Heart left ventricle (tissue), 16 donors: ENCODE data around the gene SUCLG1. TPM values are rescaled to one million over a fixed set of nuclear protein-coding genes. Genes with fewer than 3 reads are reported as not detected.
A peak's percentile ranks its signal among the peaks of the same experiment; 100 is the strongest.

Experiments
- ATAC-seq, 4 donors: fragments of 200-7000 bp; cut with Tn5 transposase; one replicate each; pipeline ENCODE4 v1.9.1; 2020 to 2022; ENCODE audit warnings: moderate library complexity in 4 of 4, mild to moderate bottlenecking in 3 of 4, moderate number of reproducible peaks in 1 of 4
- DNase-seq, 5 donors: peaks; one replicate each; pipeline ENCODE4 v3.0.0-alpha.2; 2020
- H3K27ac ChIP-seq, 12 donors: fragments of 200-600 bp; sonication (generic) in 4 of 12; one replicate each; pipeline versions ENCODE4 v1.5.0 to v1.8.0; 2016 to 2022; ENCODE audit warnings: mild to moderate bottlenecking in 2 of 12
- H3K27me3 ChIP-seq, 9 donors: fragments of 200-600 bp; sonication (generic) in 2 of 9; one replicate each; pipeline versions ENCODE4 v1.5.1 to v1.8.0; 2016 to 2022; ENCODE audit warnings: mild to moderate bottlenecking in 3 of 9
- H3K36me3 ChIP-seq, 9 donors: fragments of 200-600 bp; sonication (generic) in 2 of 9; one replicate each; pipeline versions ENCODE4 v1.5.0 to v1.8.0; 2018 to 2022; ENCODE audit warnings: mild to moderate bottlenecking in 2 of 9
- H3K4me1 ChIP-seq, 12 donors: fragments of 200-600 bp; sonication (generic) in 4 of 12; one replicate each; pipeline versions ENCODE4 v1.5.0 to v1.8.0; 2016 to 2022; ENCODE audit warnings: mild to moderate bottlenecking in 3 of 12
- H3K4me3 ChIP-seq, 12 donors: fragments of 200-600 bp; sonication (generic) in 4 of 12; one replicate each; pipeline versions ENCODE4 v1.5.0 to v1.8.0; 2017 to 2022; ENCODE audit warnings: mild to moderate bottlenecking in 9 of 12, moderate library complexity in 4 of 12
- H3K9me3 ChIP-seq, 12 donors: fragments of 200-600 bp; sonication (generic) in 4 of 12; one replicate each; pipeline versions ENCODE4 v1.5.0 to v1.8.0; 2016 to 2022; ENCODE audit warnings: mild to moderate bottlenecking in 1 of 12
- POLR2A ChIP-seq, 2 donors: fragments of 450-650 bp; IDR thresholded peaks; one replicate each; pipeline ENCODE4 v1.6.1; 2017; ENCODE audit warnings: antibody characterized with exemption in 2 of 2, mild to moderate bottlenecking in 2 of 2, moderate library complexity in 2 of 2
- WGBS, 4 donors: extraction: QIAGEN DNeasy Blood & Tissue Kit in 2 of 4; methylation state at CpG; one replicate each; pipeline versions ENCODE4 v1.1.5 to v1.1.7; 2013 to 2018; 5-methylcytosine and 5-hydroxymethylcytosine counted together
- intact Hi-C, 10 donors: fragments of 100-400 bp; cut with DNase I; formaldehyde crosslinking; loops; one replicate each; pipeline versions ENCODE4 v1.11.1 to v1.14.2; 2022
- polyA plus RNA-seq, 2 donors: library from polyadenylated mRNA; stranded (reverse); fragments of 200-250 nt; gene quantifications; one replicate each; pipeline ENCODE4 v1.2.3, GENCODE V29; 2013
- total RNA-seq, 9 donors: library from RNA; depleted of rRNA in 2 of 9; stranded (reverse); fragments of >200 nt in 2 of 9; fragmentation: NEBNext Ultra II Directional in 3 of 9; extraction: Animal tissue kit (Norgen Biotek cat#: 25700) in 3 of 9; gene quantifications; one replicate each; pipeline versions ENCODE4 v1.1.0 to v1.2.4, GENCODE V29; 2016 to 2023
- TF ChIP-seq, protein P1 (sequence below), 12 donors: fragments of 200-600 bp; sonication (generic) in 4 of 12; IDR thresholded peaks; one replicate each; pipeline versions ENCODE4 v1.5.0 to v1.8.0; 2018 to 2022; ENCODE audit warnings: antibody characterized with exemption in 12 of 12, mild to moderate bottlenecking in 5 of 12
- donor health status: ischemic (EF 13 %, LVEDD 7.1; RV severe dilation, severe dysfunction).
- donor health status: healthy with polysubstance abuse.
- donor health status: DM: no; HTN: yes; CAD: no.
- donor health status: DM: no; HTN: no; CAD: no.
- donor health status: ischemic (EF 25% LVEDD 6.9; RV normal size, moderate dysfunction).
- donor health status: ischemic (EF 25% LVEDD 5.7; RV mildly dilated, moderate dysfunction).
- donor health status: healthy.
- donor health status: DM: yes; HTN: yes; CAD: no.
- donor health status: ischemic (EF 35%, LVEDD 5.7; RV mildly dilated, moderate dysfunction).
- donor health status: nonischemic (EF 11% LVEDD 7.7; RV severe dilation, severe dysfunction).
- donor health status: DM: yes; HTN: yes; CAD: no.
- donor health status: PGD.
- donor health status: ischemic (EF 29% LVEDD 5.4; RV normal size, mild dysfunction).
- donor health status: nonischemic (EF 23%, LVEDD 6.1; RV moderate dilation, normal function).

The SUCLG1 gene
- total and polyA plus RNA-seq, 11 donors = 184 to 348 (median 258) TPM

DNA sequence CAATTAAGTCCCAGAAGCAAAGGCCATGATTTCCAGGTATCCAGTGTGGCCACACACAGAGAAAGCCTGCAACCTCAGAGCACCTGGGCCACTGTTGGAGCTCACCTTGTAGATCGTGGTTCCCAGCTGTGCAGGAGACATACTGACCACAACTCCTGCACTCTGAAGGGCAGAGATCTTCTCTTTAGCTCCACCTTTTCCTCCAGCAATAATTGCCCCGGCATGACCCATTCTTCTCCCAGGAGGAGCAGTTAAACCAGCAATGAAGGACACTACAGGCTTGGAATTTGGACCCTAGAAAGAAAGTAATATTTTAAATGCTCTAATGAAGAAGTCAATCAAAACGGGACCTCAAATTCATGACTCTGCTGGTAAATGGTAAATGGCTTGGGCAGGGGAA lies 33.8 kb downstream of the SUCLG1 start:
- Histone ChIP-seq H3K27ac (no peak overlapping the region), H3K9me3 (no peaks in the 10 kb centered on the region), H3K27me3 (no peaks in the 10 kb centered on the region), H3K4me3 (no peak overlapping the region), H3K4me1 (peaks cover 0 to 19% (median 0%) of the 10 kb centered on the region in 12 donors), H3K36me3 (peaks cover 0 to 84% (median 64%) of the 10 kb centered on the region in 9 donors)
- WGBS, 4 donors = 74 to 91% (median 82%) methylated on average over 3 of the region's 3 CpGs
- ATAC-seq (no peak), DNase-seq (no peak)
- TF ChIP-seq, protein P1, sequence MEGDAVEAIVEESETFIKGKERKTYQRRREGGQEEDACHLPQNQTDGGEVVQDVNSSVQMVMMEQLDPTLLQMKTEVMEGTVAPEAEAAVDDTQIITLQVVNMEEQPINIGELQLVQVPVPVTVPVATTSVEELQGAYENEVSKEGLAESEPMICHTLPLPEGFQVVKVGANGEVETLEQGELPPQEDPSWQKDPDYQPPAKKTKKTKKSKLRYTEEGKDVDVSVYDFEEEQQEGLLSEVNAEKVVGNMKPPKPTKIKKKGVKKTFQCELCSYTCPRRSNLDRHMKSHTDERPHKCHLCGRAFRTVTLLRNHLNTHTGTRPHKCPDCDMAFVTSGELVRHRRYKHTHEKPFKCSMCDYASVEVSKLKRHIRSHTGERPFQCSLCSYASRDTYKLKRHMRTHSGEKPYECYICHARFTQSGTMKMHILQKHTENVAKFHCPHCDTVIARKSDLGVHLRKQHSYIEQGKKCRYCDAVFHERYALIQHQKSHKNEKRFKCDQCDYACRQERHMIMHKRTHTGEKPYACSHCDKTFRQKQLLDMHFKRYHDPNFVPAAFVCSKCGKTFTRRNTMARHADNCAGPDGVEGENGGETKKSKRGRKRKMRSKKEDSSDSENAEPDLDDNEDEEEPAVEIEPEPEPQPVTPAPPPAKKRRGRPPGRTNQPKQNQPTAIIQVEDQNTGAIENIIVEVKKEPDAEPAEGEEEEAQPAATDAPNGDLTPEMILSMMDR (IDR thresholded peaks at IDR 0.05) = no peak
- no peak for TF ChIP-seq POLR2A (IDR thresholded peaks at IDR 0.05)
- intact Hi-C loops = no loop called here

DNA sequence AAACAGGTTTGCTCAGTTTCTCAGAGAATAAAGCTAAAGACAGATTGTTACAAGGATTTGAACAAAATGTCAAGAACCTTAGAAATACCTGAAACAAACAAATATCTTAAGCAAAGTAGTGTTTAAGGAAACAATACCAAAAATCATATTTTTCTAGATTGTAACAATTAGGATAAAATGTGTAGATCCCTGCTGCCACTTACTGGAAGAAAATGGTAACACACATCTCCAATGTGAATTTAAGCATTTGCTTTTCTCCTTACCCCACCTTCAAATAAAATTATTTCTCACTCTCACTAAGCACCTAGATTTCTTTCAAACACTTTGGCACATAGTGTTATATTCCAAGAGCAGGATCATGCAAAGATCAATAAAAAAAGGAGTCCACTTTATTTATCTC lies 34.9 kb downstream of the SUCLG1 start:
- intact Hi-C loops = no loop called here
- ATAC-seq (no peak), DNase-seq (no peak)
- Histone ChIP-seq H3K36me3 (peaks cover 0 to 72% (median 52%) of the 10 kb centered on the region in 9 donors), H3K4me3 (no peak overlapping the region), H3K27ac (no peak overlapping the region), H3K4me1 (peaks cover 0 to 17% (median 0%) of the 10 kb centered on the region in 12 donors), H3K9me3 (no peaks in the 10 kb centered on the region), H3K27me3 (no peaks in the 10 kb centered on the region)
- TF ChIP-seq POLR2A (IDR thresholded peaks at IDR 0.05) = no peak
- TF ChIP-seq, protein P1 (IDR thresholded peaks at IDR 0.05) = peak in 9 of 12 donors; percentile 13 to 51 (median 31)

DNA sequence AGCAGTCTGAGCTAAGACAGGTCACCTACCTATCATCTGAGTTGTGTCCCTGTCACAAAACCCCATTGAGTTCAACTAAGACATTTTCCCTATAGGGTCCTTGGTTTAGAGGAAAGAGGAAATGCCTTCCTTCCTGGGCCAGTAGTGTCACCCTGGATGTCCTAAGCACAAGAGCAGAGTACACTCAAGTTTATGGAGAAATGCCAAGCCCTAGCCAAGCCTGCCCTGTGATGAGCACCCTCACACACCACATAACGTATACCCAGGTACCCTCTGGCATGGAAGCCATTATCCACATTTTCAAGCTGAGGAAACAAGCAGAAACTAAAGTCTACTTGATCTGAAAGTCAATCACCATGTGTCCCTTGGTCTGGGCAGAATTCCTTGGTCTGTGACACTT lies 37.3 kb downstream of the SUCLG1 start:
- Histone ChIP-seq H3K36me3 (peaks cover 0 to 49% (median 36%) of the 10 kb centered on the region in 9 donors), H3K27ac (no peak overlapping the region), H3K4me3 (no peak overlapping the region), H3K27me3 (no peaks in the 10 kb centered on the region), H3K9me3 (no peaks in the 10 kb centered on the region), H3K4me1 (peaks cover 0 to 8% (median 0%) of the 10 kb centered on the region in 12 donors)
- intact Hi-C loops = no loop called here
- DNase-seq = no peak
- TF ChIP-seq POLR2A (IDR thresholded peaks at IDR 0.05) = no peak
- TF ChIP-seq, protein P1 (IDR thresholded peaks at IDR 0.05) = no peak
- peak in 3 of 4 donors; percentile 69 to 79 (median 77) for ATAC-seq
- 56 to 80% (median 74%) methylated on average over 1 of the region's 1 CpG for WGBS, 4 donors

GRCh38 chr2:84421197-84421596 lies 37.9 kb downstream of the SUCLG1 start:
- intact Hi-C loops = no loop called here
- WGBS, 4 donors = 88 to 97% (median 93%) methylated on average over 2 of the region's 2 CpGs

More at GRCh38 chr2:84421197-84421596, 37.9 kb downstream of the SUCLG1 start:
- H3K27ac ChIP-seq = no peak overlapping the region
- H3K9me3 ChIP-seq = no peaks in the 10 kb centered on the region
- ATAC-seq = peak in 2 of 4 donors; percentile 15 to 59
- no peaks in the 10 kb centered on the region for H3K27me3 ChIP-seq
- H3K36me3 ChIP-seq = peaks cover 0 to 43% (median 36%) of the 10 kb centered on the region in 9 donors
- TF ChIP-seq POLR2A (IDR thresholded peaks at IDR 0.05) = no peak
- TF ChIP-seq, protein P1 (IDR thresholded peaks at IDR 0.05) = no peak
- H3K4me3 ChIP-seq = no peak overlapping the region
- H3K4me1 ChIP-seq = peaks cover 0 to 8% (median 0%) of the 10 kb centered on the region in 12 donors
- DNase-seq = no peak
